ENCODE results near the gene ANK3.

Gene ANK3

DNA sequence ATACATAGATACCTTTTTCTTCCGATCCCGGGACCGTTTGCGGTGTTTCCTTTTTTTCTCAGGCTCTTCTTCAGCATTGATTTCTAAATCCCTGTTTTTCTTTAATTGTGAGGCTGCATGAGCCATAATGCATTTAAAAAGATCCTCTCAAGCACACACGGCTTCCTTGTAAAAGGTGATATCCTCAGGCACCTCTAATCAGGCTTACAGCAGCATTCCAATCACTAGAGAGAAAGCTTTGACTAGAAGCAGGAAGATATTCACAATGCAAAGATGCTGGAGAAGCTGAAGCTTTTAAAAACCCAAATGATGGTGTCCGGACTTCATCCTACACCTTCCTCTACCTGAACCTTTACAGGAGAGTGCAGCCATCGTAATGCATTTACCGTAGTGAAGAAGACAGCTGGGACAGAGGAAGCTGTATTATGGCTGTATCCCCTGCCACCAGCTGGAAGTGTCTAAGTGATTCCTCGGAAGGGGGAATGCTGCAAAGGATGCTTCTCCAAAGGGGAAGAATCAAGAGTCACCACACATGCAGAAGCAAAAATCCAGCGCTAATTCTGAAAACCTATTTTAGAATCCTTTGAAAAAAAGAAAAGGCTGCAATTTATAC lies at the start of gene ANK3:
ANK3 (minus strand) TSS at position 463 of the 613 bp plus-strand sequence; CDS start at position 126, 337 bp downstream.
- DNase-seq (ENCODE audit: low spot score) = no peak

DNA sequence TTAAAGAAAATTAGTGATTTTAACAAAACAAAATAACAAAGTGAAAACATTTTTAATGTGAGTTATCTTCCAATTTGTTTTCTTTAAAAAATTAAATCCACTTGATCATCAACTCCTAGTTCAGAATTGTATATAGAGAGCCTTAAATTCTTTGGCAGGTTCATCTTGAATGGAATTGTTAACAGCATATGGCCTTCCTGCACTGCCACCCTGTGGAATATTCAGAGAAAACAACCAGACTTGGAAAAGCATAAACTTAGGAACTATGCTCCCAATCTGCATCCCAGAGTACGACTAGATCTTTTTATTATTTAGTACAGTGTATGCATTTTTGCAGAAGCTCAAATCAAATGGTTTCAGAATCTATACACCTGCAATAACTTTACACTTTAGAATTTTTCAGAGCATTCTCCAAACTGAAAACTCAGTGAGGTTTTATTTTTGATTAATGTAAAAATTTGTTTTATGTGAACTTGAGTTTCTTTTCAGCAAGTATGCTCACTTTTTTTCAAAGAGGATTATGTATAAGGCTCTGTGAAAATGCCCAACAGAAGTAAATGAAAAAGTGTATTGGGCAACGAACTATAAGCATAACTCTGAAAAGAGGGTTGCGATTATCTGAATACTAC lies 44.9 kb upstream of the ANK3 start:
- peak; percentile 68 for DNase-seq (ENCODE audit: low spot score)

DNA sequence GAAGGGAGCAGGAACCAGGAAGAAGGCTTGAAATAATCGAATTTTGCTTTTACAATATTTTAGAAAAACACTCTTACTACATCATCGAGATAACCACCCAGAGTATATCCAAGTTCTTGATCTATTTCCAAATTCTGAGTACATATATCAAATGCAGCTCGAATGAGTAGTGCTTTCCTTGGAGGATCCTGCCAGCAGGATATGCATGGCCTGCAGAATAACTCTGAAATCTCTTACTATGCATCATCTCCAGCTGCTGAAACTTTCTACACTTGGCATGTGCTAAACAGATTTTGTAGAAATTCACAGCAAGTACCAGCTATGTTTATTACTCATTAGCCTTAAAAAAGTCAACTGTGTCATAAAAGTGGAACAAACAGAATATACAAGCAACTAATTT lies 44.0 kb upstream of the ANK3 start:
- DNase-seq (ENCODE audit: low spot score) = peak; percentile 51

DNA sequence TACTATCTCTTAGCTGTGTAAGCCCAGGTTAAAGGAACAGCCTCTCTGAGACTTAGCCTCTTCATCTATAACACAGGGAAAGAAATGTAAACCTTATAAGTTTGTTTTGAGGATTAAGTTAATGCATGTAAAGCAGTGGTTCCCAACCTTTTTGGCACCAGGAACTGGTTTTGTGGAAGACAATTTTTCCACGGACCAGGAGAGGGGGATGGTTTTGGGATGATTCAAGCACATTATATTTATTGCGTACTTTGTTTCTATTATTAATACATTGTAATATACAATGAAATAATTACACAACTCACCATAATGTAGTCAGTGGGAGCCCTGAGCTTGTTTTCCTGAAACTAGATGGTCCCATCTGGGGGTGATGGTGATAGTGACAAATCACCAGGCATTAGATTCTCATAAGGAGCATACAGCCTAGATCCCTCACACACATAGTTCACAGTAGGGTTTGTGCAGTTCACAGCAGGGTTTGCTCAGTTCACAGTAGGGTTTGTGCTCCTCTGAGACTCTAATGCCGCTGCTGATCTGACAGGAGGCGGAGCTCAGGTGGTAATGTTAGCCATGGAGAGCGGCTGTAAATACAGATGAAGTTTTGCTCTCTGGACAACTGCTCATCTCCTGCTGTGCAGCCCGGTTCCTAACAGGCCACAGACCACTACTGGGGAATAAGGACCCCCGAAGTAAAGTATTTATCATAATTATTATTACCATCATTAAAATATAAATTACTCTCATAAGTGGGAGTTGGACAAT lies 41.3 kb upstream of the ANK3 start:
- DNase-seq (ENCODE audit: low spot score) = no peak

DNA sequence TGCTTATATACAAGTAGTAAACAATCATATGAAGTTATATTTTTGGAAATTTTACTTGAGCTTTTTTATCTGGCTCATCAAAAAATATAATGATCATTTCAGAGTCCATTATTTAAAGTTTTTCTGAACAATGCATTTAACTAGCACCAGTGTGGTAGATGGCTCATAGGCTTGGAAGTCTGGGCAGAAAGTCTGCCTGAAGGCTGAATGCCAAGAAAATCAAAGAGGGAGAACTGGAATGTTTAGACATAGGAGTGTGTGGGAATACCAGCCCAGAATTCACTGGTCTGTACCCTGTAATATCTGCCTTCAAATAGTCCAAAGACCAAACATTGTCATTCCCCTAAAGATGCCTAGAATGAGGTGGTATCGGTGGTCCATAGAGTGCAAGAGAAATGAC lies 40.3 kb upstream of the ANK3 start:
- peak; percentile 58 for DNase-seq (ENCODE audit: low spot score)

DNA sequence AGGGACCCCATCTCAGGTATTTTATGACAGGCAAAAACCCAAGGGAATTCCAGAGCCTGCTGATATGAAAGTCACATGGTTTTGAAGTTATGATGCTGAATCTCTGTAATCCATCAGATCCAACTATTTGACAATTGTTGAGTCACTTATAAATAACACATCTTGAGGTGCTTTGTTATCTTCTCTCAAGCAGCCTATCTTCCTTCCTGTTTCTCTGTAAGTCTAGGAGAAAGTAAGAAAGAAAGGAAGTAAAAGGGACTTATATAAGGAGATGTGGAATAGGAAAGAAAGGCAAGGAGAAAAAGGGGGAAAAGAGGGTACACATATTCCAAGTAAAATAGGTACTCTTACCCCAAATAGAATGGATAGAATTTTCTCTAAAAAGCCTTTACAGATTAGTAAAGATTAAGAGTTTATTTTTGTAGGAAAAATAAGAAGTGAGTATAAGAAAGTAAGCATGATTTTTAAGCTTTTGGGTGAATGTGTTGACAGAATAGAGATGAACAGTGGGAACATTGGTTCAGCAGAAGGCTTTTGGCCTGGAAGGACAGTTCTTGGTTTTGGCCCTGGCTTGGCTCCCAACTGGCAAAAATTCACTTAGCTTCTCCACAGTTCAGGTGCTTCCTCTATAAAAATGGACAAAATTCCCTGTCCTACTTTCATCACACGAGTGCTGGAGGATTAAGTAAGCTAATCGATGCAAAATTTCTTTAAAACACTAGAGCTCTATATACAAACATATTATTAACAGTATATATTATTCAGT lies 39.6 kb upstream of the ANK3 start:
- no peak for DNase-seq (ENCODE audit: low spot score)

DNA sequence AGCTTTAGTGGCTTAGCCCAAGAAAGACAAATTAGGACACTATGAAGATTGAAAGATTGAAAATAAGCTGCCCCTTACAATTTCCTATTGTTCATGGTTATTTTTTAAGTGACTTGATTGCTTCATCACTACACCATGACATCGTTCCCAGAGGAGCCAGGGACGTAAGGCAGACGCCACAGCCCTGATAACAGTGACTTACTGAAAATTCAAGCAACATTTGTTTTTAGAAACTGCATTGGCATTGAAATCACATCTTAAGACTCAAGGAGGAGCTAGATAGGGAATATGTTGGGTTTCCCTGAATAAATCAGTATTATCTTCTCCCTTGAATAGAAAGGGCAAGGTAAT lies 38.7 kb upstream of the ANK3 start:
- no peak for DNase-seq (ENCODE audit: low spot score)

DNA sequence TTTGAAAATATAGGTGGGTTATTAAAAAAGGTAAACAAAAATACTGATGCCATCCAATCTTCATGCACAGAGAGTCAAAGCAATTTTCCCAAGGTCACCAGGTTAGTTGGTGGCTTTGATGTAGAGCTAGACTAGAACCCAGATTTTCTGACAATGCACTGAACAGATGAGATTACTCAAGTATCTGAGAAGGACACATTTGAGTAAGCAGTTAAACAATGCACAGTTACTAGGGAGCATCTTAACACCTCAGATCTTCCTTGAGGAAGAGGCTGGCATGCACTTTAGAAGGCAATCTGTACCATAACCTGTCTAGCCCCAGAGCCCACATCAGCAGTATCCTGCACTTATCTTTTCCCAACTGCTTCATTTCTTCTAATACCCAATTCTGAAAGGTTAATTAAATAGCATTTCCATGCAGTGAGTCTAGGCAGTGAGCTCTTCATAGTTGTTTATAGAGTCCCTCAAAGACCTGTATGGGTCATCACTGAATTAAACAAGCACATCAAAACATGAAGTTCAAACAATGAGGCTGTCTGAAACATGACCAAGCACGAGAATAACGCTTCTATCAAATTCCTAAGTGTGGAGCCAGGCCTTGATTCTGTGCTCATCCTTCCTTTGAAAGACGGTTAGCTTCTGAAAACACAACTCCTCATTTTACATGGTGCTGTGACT lies 38.2 kb upstream of the ANK3 start:
- DNase-seq (ENCODE audit: low spot score) = no peak

DNA sequence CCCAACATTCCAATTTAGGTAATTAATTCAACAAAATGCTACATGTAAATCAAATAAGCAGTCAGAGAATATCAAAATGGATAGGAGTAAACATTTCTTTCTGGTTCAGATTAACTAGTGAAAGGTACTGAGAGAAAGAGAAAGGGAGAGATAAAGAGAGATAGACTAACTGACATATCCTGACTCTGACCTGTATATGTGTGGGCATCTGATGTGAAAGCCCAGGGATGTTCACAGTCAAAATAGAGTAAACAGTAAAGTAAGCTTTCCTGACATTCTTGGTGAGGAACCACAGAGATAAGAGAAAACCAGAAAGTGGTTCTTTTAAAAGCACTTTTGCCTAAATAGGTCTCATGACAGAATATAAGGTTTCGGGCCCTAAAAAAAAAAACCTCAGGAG lies 37.5 kb upstream of the ANK3 start:
- no peak for DNase-seq (ENCODE audit: low spot score)

DNA sequence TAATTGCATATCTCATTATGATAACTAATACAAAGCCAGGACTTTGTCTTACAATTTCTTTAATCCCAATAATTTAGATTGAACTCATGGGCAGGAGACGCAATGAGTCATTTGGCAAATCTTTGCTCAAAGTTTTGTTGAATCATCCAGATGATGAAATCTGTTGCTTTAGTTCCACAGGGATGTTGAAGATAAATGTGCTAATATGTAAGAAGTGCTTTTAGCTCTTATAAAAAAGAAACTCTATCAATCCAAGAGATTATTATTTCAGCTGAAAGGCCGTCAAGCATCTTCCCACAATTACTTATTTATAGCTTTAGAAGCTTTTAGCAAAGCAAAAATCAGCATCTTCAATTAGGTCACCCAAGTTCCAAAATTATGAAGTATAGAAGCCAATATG lies 36.8 kb upstream of the ANK3 start:
- DNase-seq (ENCODE audit: low spot score) = peak; percentile 44

DNA sequence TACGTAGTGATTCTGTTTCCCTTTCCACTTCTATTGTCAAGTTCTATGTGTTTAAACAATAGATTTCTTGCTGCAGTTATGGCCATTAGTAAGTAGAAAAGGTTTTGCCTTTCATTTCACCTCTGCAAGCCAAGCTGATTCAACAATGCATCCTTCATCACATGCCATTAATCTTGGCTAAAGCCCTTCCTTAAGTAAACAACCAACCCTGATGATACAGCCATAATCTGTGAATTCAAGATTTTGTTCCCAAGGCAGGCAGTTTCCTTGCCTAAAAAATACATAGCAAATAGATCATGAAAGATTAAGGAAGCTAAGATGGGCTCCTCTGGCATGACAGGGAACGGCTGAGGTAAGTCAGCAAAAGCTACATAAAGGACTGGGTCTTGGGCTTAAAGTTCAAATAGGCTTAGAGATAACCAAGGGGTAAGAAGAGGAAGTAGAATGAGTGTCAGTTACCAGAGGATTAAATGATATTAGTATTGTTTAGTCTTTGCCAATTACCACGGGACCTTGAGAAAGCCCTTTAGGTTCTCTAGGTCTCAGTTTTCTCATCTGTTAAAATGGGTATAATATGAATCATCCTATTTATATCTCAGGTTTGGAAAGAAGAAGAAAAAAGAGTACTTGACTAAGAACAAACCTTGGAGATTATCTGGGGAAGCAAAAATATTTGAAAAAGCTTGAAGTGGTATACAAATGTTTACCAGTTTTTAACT lies 35.9 kb upstream of the ANK3 start:
- no peak for DNase-seq (ENCODE audit: low spot score)

DNA sequence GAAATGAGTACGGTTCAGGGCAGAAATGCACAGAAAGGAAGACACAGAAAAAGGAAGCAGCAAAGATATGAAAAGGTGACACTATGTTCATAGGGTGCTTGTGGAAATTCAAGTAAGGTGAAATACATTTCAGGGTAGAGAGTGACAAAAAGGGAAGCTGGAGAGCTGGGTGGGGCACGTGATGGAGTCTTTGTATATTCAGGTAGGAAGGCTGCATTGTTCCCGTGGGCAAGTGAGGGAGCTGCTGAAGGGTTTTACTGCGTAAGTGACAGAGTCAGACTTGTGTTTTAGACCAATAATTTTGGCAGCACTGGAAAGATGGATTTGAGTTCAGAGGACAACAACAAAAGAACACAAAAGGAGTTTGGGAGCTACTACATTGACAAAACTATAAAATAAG lies 35.3 kb upstream of the ANK3 start:
- DNase-seq (ENCODE audit: low spot score) = no peak

DNA sequence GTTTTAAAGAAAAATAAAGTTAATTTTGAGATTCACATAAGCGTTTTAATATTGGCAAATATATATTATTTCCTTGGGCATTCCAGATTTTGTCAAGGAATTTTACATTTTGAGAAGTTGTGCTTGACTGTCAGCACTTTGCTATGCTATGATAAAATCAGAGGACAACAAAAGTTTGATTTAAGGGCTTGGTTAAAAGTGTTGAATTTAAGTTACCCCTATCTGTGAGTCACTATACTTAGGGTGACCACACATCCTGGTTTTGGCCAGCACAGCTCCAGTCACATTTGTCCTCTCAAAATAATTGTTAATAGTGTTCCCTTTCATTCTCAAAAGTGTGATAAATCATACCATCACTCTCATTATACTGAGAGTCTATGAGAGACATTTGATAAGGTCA lies 34.2 kb upstream of the ANK3 start:
- DNase-seq (ENCODE audit: low spot score) = no peak

DNA sequence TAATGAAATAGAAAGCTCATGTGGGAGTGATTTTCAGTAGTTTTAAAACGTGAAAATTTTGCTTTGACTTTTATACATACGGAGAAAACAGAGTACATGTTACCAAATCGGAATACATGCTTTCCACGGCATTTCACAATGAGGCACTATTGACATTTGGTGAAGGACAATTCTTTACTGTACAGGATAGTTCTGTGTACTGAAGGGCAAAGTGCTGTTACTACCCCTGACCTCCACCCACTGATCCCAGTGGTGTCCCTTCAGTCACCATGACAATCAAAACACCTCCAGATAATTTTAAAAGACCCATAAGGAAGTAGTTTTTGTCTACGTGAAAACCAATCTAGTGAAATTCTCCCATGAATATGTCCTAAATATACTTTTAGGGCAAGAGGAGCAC lies 33.1 kb upstream of the ANK3 start:
- DNase-seq (ENCODE audit: low spot score) = no peak

DNA sequence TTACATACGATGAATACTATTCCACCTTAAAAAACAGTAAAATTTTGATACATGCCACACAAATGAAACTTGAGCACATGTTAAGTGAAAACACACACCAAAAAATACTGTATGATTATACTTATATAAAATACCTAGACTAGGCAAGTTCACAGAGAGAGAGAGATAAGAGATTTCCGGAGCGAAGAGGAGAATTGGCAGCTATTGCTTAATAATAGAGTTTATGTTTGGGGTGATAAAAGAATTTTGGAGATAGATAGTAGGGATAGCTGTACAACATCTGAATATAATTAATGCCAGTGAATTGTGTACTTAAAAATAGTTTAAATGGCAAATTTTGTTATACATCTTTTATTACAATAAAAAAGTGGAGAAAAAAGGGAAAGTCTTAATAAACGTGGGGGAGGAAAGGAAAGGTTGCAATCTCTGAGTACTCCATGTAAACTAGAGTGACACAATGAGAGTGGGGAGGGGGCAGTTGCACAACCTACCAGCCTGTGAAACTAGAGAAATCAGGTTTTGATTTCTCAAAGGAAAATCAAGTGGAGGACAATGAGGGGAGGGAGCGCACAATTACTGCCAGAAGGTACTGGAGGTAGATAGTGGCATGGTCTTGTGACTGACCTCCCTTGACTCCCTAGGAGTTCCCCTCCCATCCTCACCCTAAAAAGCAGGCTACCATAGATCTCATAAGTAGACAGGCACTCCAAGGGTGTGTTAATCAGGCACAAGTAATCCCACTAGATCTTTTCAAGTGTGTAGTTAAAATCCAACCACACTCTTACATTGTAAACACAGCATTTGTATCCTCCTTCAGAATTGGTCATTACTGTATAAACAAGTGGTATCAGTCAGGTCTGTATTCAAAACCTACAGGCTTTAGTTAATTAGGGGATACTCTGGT lies 31.6 kb upstream of the ANK3 start:
- no peak for DNase-seq (ENCODE audit: low spot score)

DNA sequence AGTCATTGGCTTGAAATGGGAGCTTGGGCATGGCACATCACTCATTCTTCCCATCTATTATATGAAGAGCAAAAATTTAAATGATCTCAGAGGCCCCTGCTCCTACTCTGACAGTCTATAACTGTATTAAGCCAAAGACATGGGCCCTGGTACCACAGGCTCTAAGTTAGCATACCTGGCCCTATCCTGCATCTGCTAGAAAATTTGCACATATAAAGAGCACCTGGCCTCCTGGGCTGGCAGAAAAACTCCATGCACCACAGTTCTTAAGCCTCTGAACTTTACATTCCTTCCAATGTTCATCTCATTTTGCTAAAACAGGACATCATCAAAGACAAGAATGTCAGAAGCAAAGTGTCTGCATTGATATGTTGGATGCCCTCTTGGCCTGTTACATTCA lies 29.6 kb upstream of the ANK3 start:
- DNase-seq (ENCODE audit: low spot score) = no peak

DNA sequence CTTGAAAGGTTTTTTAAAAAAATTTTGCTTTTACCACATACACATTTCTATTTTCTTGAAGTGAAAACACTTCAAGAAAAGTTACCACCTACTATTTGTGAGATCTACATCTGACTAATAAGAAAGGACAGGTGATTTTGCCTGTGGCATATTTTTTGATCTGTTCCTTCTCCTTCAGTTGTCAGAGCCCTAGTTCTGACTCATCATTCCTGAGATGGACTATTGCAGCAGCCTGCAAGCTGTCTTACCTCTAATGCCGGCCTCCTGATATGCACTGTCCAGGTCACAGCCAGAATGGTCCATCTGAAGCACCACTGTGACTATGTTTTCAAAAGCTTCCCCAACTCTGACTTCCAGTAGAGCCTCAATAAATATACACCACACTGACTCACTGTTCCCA lies 28.2 kb upstream of the ANK3 start:
- no peak for DNase-seq (ENCODE audit: low spot score)

DNA sequence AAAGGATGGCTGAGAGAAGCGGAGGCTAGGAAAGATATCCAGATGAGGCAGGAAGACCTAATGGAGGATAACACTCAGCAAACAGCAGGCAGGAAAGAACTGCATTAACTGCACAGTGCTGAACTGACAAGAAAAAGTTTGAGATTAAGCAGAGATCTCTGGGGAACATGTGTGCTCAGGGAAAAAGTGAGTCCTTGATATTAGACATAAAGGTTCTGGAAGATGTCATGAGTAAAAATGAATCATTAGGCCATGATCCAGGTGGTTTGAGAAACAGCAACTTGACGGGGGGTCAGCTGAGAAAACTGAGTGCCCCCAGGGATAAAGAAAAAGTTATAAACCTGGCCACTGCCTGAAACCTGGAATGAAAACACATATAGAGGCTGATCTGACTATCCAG lies 27.3 kb upstream of the ANK3 start:
- DNase-seq (ENCODE audit: low spot score) = no peak

DNA sequence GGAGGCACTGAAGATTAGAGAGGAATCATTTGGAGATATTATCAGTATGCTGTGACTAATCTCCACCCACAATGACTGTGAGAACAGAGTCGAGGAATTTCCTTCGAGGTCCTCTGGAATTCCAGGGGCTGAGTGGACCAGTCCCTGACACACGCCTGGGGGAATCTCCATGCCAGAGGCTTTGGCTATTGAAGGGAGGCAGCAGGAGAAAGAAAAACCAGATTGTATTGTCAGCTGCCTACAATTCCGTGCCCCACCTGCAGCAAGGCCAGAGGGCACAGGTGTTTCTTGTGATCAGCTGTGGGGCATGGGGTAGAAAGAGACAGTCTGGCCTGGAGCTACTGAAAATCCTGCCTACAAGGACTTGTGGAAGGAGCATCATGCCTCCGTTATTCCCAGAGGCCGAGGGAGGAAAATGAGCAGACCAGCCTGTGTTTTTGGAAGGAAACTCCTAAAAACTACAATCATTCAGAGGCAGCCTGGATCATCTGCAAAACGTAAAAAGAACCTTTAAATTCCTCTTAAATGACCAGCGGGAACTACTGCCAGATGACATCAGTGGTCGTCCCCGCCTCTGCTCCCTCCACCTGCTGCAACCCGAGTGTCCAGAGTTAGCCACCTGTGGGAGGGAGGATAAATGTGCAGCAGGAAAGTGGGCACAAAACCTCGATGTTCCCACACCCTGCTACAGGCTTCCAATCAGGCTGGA lies 25.4 kb upstream of the ANK3 start:
- peak; percentile 88 for DNase-seq (ENCODE audit: low spot score)

DNA sequence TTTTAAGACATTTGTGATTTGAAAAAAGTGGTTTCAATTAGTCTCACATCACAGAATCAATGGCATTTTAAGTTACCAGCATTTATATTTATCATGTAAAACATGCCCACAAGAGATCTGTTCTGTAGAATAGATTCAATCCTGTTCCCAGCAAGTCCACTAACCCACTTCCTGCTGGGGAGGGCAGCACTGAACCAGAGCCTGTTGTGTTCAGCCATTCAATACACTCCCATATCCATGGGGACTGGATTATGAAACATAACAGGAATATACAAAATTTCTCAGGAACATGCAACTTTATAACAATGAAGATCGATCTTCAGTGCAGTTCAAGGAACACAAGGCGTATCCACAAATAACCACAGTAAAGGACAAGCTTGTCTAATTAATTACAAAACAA lies 24.4 kb upstream of the ANK3 start:
- no peak for DNase-seq (ENCODE audit: low spot score)

All from GM03348 (cell line).